ENCODE data around the gene SLC39A6.

DNA sequence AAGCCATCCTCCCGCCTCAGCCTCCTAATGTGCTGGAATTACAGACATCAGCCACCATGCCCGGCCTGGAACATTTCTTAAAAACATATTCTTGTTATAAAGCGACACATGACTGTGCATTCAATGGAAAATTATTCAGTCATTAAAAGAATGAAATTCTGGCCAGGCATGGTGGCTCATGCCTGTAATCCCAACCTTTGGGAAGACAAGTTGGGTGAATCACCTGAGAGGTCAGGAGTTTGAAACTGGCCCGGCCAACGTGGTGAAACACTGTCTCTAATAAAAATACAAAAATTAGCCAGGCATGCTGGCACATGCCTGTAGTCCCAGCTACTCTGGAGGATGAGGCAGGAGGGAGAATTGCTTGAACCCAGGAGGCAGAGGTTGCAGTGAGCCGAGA lies 40.1 kb downstream of the SLC39A6 start:
- TF ChIP-seq POLR2A (IDR thresholded peaks at IDR 0.05; ENCODE audit: low read depth, low read length) (no peak), POLR2AphosphoS5 (IDR thresholded peaks at IDR 0.05; ENCODE audit: low read depth, low read length) (no peak), TAF1 (IDR thresholded peaks at IDR 0.05; ENCODE audit: borderline replicate concordance, low read depth, low read length) (no peak)

Data from GM12892 (cell line).